Activated T-helper 17 cell treated with anti-CD3 and anti-CD28 coated beads, Interleukin-2, amount 50 U/mL, for 72 hours (primary cell): ENCODE measurements around the gene KRT75. TPM values are rescaled to one million over a fixed set of nuclear protein-coding genes. Genes with fewer than 3 reads are reported as not detected.

ENCODE experiments used
- ATAC-seq: fragments of 150-1000 bp; cut with Tn5 transposase; replicated peaks from 2 replicates; pipeline ENCODE4 v1.10.0; 2021; ENCODE audit warnings: mild to moderate bottlenecking, moderate library complexity
- H3K27ac Mint-ChIP-seq: one replicate; pipeline ENCODE4 v1.8.0; 2022; ENCODE audit warnings: mixed read lengths
- H3K27me3 Mint-ChIP-seq: one replicate; pipeline ENCODE4 v1.8.0; 2022; ENCODE audit warnings: mixed read lengths
- H3K36me3 Mint-ChIP-seq: one replicate; pipeline ENCODE4 v1.8.0; 2022; ENCODE audit warnings: low read depth, mild to moderate bottlenecking, mixed read lengths
- H3K4me1 Mint-ChIP-seq: one replicate; pipeline ENCODE4 v1.8.0; 2022; ENCODE audit warnings: mixed read lengths
- H3K4me3 Mint-ChIP-seq: one replicate; pipeline ENCODE4 v1.8.0; 2022; ENCODE audit warnings: mild to moderate bottlenecking, mixed read lengths
- H3K9me3 Mint-ChIP-seq: one replicate; pipeline ENCODE4 v1.8.0; 2022; ENCODE audit warnings: mixed read lengths
- total RNA-seq, 2 donors: library from RNA; stranded (reverse); gene quantifications; one replicate each; pipeline ENCODE4 v1.2.3, GENCODE V29; 2022

Gene KRT75
- total RNA-seq, 2 donors from 2014 or later, result not detected

- ATAC-seq, result peak; percentile 43
- Mint-ChIP-seq H3K9me3 (no peaks in the 10 kb centered on the region), H3K4me3 (no peak overlapping the region), H3K4me1 (peaks cover 7% of the 10 kb centered on the region), H3K36me3 (no peaks in the 10 kb centered on the region), H3K27me3 (peaks cover 5% of the 10 kb centered on the region), H3K27ac (no peak overlapping the region)
Measured at GRCh38 chr12:52382854-52383253, 51.3 kb downstream of the KRT75 start.

DNA sequence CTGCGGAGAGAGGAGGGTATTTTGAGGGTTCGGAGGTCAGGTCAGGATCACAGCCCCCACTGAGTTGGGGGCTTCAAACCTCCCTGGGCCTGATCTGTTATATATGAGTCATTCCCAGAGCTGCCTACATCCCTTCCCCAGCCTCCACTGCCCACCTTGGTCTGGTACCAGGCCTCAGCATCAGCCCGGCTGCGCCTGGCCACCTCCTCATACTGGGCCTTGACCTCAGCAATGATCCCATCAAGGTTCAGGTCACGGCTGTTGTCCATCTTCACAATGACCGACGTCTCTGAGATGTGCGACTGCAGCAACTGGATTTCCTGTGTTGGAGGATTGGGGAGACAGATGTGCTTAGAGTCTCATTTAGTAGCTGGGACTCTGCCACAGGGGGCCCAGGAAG lies 53.0 kb downstream of the KRT75 start:
- H3K9me3 Mint-ChIP-seq, result no peaks in the 10 kb centered on the region
- H3K4me1 Mint-ChIP-seq, result peaks cover 7% of the 10 kb centered on the region
- no peak overlapping the region for H3K27ac Mint-ChIP-seq
- ATAC-seq, result no peak
- H3K36me3 Mint-ChIP-seq, result no peaks in the 10 kb centered on the region
- peaks cover 9% of the 10 kb centered on the region for H3K27me3 Mint-ChIP-seq
- H3K4me3 Mint-ChIP-seq, result no peak overlapping the region

- H3K27ac Mint-ChIP-seq, result no peak overlapping the region
- no peaks in the 10 kb centered on the region for H3K36me3 Mint-ChIP-seq
- H3K27me3 Mint-ChIP-seq, result peaks cover 9% of the 10 kb centered on the region
- no peak overlapping the region for H3K4me3 Mint-ChIP-seq
- no peak for ATAC-seq
- H3K9me3 Mint-ChIP-seq, result no peaks in the 10 kb centered on the region
- peaks cover 7% of the 10 kb centered on the region for H3K4me1 Mint-ChIP-seq
Measured at GRCh38 chr12:52380271-52380694, 53.9 kb downstream of the KRT75 start.

GRCh38 chr12:52379536-52379935 lies 54.6 kb downstream of the KRT75 start:
- ATAC-seq, result no peak
- H3K36me3 Mint-ChIP-seq, result no peaks in the 10 kb centered on the region
- no peak overlapping the region for H3K4me3 Mint-ChIP-seq
- H3K27ac Mint-ChIP-seq, result no peak overlapping the region
- H3K27me3 Mint-ChIP-seq, result peaks cover 9% of the 10 kb centered on the region
- no peaks in the 10 kb centered on the region for H3K9me3 Mint-ChIP-seq
- H3K4me1 Mint-ChIP-seq, result peaks cover 7% of the 10 kb centered on the region

DNA sequence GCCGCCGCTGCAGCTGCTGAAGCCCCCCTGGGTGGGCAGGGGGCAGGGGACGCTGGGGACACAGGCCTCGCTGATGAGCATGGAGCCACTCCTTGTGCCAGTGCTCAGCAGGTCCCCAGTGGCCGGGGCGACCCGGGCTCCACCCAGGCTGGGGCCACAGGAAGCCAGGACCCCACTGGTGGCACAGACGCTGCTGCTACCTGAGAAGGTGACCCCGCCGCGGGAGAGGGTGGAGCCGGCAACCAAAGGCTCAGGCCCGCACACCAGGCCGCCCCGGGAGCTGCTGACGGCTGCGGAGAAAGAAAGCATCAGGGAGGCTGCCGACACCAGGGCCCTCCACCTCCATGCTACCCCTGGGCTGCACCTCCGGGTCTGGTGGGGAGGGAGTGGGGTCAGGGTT lies 56.1 kb downstream of the KRT75 start:
- H3K36me3 Mint-ChIP-seq, result no peaks in the 10 kb centered on the region
- no peak overlapping the region for H3K4me3 Mint-ChIP-seq
- ATAC-seq, result no peak
- no peaks in the 10 kb centered on the region for H3K9me3 Mint-ChIP-seq
- no peak overlapping the region for H3K27ac Mint-ChIP-seq
- H3K4me1 Mint-ChIP-seq, result peaks cover 6% of the 10 kb centered on the region
- H3K27me3 Mint-ChIP-seq, result peaks cover 9% of the 10 kb centered on the region

GRCh38 chr12:52377266-52377665 lies 56.9 kb downstream of the KRT75 start:
- no peaks in the 10 kb centered on the region for H3K4me1 Mint-ChIP-seq
- peaks cover 9% of the 10 kb centered on the region for H3K27me3 Mint-ChIP-seq
- no peak for ATAC-seq
- no peak overlapping the region for H3K27ac Mint-ChIP-seq
- H3K9me3 Mint-ChIP-seq, result no peaks in the 10 kb centered on the region
- H3K4me3 Mint-ChIP-seq, result no peak overlapping the region
- H3K36me3 Mint-ChIP-seq, result no peaks in the 10 kb centered on the region

Other genes with a start within 250 kb of the KRT75 start
- gene KRT80, start 242.4 kb downstream of the KRT75 start, total RNA-seq, result not detected
- 10 to 100 TPM in 1 of 2 donors, 1 to 10 TPM in 1; 7.6 to 12.5 TPM for gene KRT7, start 201.1 kb downstream of the KRT75 start, total RNA-seq
- gene KRT86, start 159.7 kb downstream of the KRT75 start, total RNA-seq, result 1 to 10 TPM in 1 of 2 donors, under 1 TPM in 1; 0.56 to 2.1 TPM
- not detected for gene KRT81, start 142.8 kb downstream of the KRT75 start, total RNA-seq
- not detected for gene KRT83, start 113.0 kb downstream of the KRT75 start, total RNA-seq
- gene KRT85, start 66.9 kb downstream of the KRT75 start, total RNA-seq, result not detected
- not detected for gene KRT84, start 48.7 kb downstream of the KRT75 start, total RNA-seq
- gene KRT82, start 28.0 kb downstream of the KRT75 start, total RNA-seq, result not detected
- gene KRT6B, start 17.8 kb upstream of the KRT75 start, total RNA-seq, result not detected
- not detected for gene KRT6C, start 39.4 kb upstream of the KRT75 start, total RNA-seq
- not detected for gene KRT6A, start 58.9 kb upstream of the KRT75 start, total RNA-seq
- gene KRT5, start 86.0 kb upstream of the KRT75 start, total RNA-seq, result not detected
- gene KRT71, start 118.8 kb upstream of the KRT75 start, total RNA-seq, result not detected
- not detected for gene KRT74, start 139.5 kb upstream of the KRT75 start, total RNA-seq
- not detected for gene KRT72, start 167.1 kb upstream of the KRT75 start, total RNA-seq
- gene KRT73, start 184.2 kb upstream of the KRT75 start, total RNA-seq, result not detected
- not detected for gene KRT2, start 217.8 kb upstream of the KRT75 start, total RNA-seq
- gene KRT1, start 246.0 kb upstream of the KRT75 start, total RNA-seq, result not detected